ENCODE results near the gene DLD.
"Not testable (repeated sequence)": the region's sequence is repeated elsewhere in the genome, so short reads cannot be mapped to it uniquely, and the experiment has no call there.

The DLD gene

DNA sequence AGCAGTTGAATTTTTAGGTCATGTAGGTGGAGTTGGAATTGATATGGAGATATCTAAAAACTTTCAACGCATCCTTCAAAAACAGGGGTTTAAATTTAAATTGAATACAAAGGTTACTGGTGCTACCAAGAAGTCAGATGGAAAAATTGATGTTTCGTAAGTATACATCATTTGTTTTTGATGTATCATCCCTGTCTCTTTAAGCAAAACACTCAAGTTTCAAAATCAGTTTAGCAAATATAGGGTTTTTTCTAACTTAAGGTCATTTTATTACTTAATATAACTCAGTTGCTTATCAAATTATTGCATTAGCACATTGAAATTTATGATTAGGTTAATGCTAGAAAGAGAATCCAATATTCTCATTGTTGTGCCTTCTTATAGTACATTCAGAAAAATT, 24.6 kb downstream of the DLD start:
- no peak for TF ChIP-seq CTCF (IDR thresholded peaks at IDR 0.05; ENCODE audit: low read depth, low read length)
- no peak for DNase-seq (ENCODE audit: low read depth in 2 of 2)
- H3K4me3 ChIP-seq (replicated peaks in 1 of 2; ENCODE audit: low read depth in 2 of 2, low read length in 2 of 2): no peak overlapping the region

GRCh38 chr7:107917763-107918651, 27.0 kb downstream of the DLD start:
- DNase-seq (ENCODE audit: low read depth in 2 of 2): peak in 1 of 2 donors; percentile 45

GRCh38 chr7:107918948-107919347, 28.0 kb downstream of the DLD start:
- no peak overlapping the region for H3K4me3 ChIP-seq (replicated peaks in 1 of 2; ENCODE audit: low read depth in 2 of 2, low read length in 2 of 2)
- no peak for DNase-seq (ENCODE audit: low read depth in 2 of 2)
- TF ChIP-seq CTCF (IDR thresholded peaks at IDR 0.05; ENCODE audit: low read depth, low read length): no peak

More at GRCh38 chr7:107917763-107918651, 27.0 kb downstream of the DLD start:
- TF ChIP-seq CTCF (IDR thresholded peaks at IDR 0.05; ENCODE audit: low read depth, low read length): no peak
- no peak overlapping the region for H3K4me3 ChIP-seq (replicated peaks in 1 of 2; ENCODE audit: low read depth in 2 of 2, low read length in 2 of 2)

- no peak overlapping the region for H3K4me3 ChIP-seq (replicated peaks in 1 of 2; ENCODE audit: low read depth in 2 of 2, low read length in 2 of 2)
- no peak for TF ChIP-seq CTCF (IDR thresholded peaks at IDR 0.05; ENCODE audit: low read depth, low read length)
- DNase-seq (ENCODE audit: low read depth in 2 of 2): peak; percentile 31 to 43
Observed at GRCh38 chr7:107920048-107920772, 29.2 kb downstream of the DLD start.

DNA sequence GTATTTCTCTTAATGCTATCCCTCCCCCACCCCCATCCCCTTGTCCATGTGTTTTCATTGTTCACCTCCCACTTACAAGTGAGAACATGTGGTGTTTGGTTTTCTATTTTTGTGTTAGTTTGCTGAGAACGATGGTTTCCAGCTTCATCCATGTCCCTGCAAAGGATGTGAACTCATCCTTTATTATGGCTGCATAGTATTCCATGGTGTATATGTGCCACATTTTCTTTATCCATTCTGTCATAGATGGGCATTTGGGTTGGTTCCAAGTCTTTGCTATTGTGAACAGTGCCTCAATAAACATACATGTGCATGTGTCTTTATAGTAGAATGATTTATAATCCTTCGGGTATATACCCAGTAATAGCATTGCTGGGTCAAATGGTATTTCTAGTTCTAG, 30.8 kb downstream of the DLD start:
- not testable (repeated sequence) for DNase-seq (ENCODE audit: low read depth in 2 of 2); H3K4me3 ChIP-seq (replicated peaks in 1 of 2; ENCODE audit: low read depth in 2 of 2, low read length in 2 of 2)

- H3K4me3 ChIP-seq (replicated peaks in 1 of 2; ENCODE audit: low read depth in 2 of 2, low read length in 2 of 2): no peak overlapping the region
- no peak for TF ChIP-seq CTCF (IDR thresholded peaks at IDR 0.05; ENCODE audit: low read depth, low read length)
- no peak for DNase-seq (ENCODE audit: low read depth in 2 of 2)
Observed at GRCh38 chr7:107922886-107923285, 31.9 kb downstream of the DLD start.

- TF ChIP-seq CTCF (IDR thresholded peaks at IDR 0.05; ENCODE audit: low read depth, low read length): no peak
- no peak overlapping the region for H3K4me3 ChIP-seq (replicated peaks in 1 of 2; ENCODE audit: low read depth in 2 of 2, low read length in 2 of 2)
- DNase-seq (ENCODE audit: low read depth in 2 of 2): peak in 1 of 2 donors; percentile 54
Observed at GRCh38 chr7:107924841-107925504, 34.0 kb downstream of the DLD start.

Measured in cardiac fibroblast (primary cell).